ENCODE data around the gene RPL27A. TPM values are rescaled to one million over a fixed set of nuclear protein-coding genes. Genes with fewer than 3 reads are reported as not detected.
A peak's percentile ranks its signal among the peaks of the same experiment; 100 is the strongest.

Gene RPL27A
- total RNA-seq, 3 donors from 2014 or later, result 907 to 1,119 (median 1,000) TPM

GRCh38 chr11:8698379-8698851 lies 15.8 kb downstream of the RPL27A start:
- TF ChIP-seq POLR2AphosphoS5 (IDR thresholded peaks at IDR 0.05) (no peak), POLR2A (IDR thresholded peaks at IDR 0.05) (no peak)
- TF ChIP-seq, protein P1, sequence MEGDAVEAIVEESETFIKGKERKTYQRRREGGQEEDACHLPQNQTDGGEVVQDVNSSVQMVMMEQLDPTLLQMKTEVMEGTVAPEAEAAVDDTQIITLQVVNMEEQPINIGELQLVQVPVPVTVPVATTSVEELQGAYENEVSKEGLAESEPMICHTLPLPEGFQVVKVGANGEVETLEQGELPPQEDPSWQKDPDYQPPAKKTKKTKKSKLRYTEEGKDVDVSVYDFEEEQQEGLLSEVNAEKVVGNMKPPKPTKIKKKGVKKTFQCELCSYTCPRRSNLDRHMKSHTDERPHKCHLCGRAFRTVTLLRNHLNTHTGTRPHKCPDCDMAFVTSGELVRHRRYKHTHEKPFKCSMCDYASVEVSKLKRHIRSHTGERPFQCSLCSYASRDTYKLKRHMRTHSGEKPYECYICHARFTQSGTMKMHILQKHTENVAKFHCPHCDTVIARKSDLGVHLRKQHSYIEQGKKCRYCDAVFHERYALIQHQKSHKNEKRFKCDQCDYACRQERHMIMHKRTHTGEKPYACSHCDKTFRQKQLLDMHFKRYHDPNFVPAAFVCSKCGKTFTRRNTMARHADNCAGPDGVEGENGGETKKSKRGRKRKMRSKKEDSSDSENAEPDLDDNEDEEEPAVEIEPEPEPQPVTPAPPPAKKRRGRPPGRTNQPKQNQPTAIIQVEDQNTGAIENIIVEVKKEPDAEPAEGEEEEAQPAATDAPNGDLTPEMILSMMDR (IDR thresholded peaks at IDR 0.05), result no peak
- Histone ChIP-seq H3K4me3 (no peak overlapping the region), H3K4me1 (peaks cover 0 to 5% of the 10 kb centered on the region in 2 donors), H3K36me3 (no peaks in the 10 kb centered on the region), H3K27me3 (no peaks in the 10 kb centered on the region), H3K27ac (peak overlapping the region; percentile 94 to 98), H3K9me3 (no peaks in the 10 kb centered on the region)
- no peak for DNase-seq (ENCODE audit: low spot score in 2 of 2)
- intact Hi-C loops (cut with DNase I; ENCODE audit: low total_unique reads), result no loop called here

DNA sequence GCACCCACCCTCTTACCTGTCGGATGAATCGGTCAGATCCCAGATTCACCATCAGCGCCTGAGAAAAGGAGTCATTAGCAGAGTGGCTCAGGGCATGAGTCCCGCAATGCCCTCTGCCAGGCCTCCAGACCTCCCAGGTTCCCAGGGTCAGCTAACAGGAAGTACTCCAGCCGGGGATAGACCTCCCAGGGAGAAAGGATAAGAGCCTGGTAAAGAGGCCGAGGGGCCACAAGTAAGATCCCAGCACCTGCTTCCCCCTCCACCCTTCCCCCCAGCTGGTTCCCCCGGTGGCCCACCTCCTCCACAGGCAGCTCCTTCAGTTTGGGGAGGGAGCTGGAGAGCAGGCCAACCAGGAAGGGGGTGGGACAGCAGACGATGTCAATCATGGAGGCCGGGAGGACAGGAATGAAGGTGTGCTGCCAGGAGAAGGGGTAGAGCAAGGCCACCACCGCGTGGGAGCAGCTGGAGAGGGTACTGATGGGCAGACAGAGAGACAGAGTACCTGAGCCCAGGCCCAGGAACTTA lies 16.4 kb downstream of the RPL27A start:
- Histone ChIP-seq H3K36me3 (no peaks in the 10 kb centered on the region), H3K27me3 (no peaks in the 10 kb centered on the region), H3K4me3 (no peak overlapping the region), H3K4me1 (peaks cover 0 to 5% of the 10 kb centered on the region in 2 donors), H3K27ac (peak overlapping the region; percentile 94 to 98), H3K9me3 (no peaks in the 10 kb centered on the region)
- intact Hi-C loops (cut with DNase I; ENCODE audit: low total_unique reads), result no loop called here
- DNase-seq (ENCODE audit: low spot score in 2 of 2), result peak in 1 of 2 donors; percentile 59
- TF ChIP-seq, protein P1 (IDR thresholded peaks at IDR 0.05), result no peak
- TF ChIP-seq POLR2A (IDR thresholded peaks at IDR 0.05) (no peak), POLR2AphosphoS5 (IDR thresholded peaks at IDR 0.05) (no peak)

DNA sequence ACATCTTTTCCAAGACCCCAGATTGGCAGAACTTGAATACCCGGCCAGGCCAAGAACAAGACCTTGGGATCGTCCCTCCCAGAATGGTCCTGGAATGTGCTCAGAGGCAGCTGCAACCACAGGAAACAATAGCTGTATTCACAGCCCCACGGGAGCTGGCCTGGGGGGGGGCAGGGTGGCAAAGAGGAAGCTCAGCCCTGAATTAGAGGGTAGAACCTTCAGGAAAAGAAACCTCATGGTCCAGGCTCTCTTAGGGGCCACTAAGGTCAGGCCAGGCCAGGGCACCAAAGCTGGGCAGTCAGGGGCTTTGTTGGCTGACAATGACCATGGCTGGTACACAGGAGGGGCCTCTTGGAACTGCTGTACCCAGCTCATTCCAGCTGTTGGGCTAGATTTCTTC lies 17.3 kb downstream of the RPL27A start:
- peak overlapping the region; percentile 94 to 98 for H3K27ac ChIP-seq
- H3K36me3 ChIP-seq, result no peaks in the 10 kb centered on the region
- peak in 1 of 2 donors; percentile 84 for DNase-seq (ENCODE audit: low spot score in 2 of 2)
- no peaks in the 10 kb centered on the region for H3K27me3 ChIP-seq
- peak in 1 of 3 donors; percentile 4 for TF ChIP-seq POLR2AphosphoS5 (IDR thresholded peaks at IDR 0.05)
- TF ChIP-seq, protein P1 (IDR thresholded peaks at IDR 0.05), result no peak
- peaks cover 0 to 5% of the 10 kb centered on the region in 2 donors for H3K4me1 ChIP-seq
- H3K4me3 ChIP-seq, result peak overlapping the region in 1 of 3 donors; percentile 17
- H3K9me3 ChIP-seq, result no peaks in the 10 kb centered on the region
- intact Hi-C loops (cut with DNase I; ENCODE audit: low total_unique reads), result loop anchor here (5.0 kb wide), 1 partner anchor 158 kb away; no protein-coding TSS in a partner anchor

- TF ChIP-seq, protein P1 (IDR thresholded peaks at IDR 0.05), result no peak
- TF ChIP-seq POLR2A (IDR thresholded peaks at IDR 0.05) (no peak), POLR2AphosphoS5 (IDR thresholded peaks at IDR 0.05) (no peak)
- no peaks in the 10 kb centered on the region for H3K27me3 ChIP-seq
- no peaks in the 10 kb centered on the region for H3K9me3 ChIP-seq
- peaks cover 2 to 5% of the 10 kb centered on the region in 2 donors for H3K4me1 ChIP-seq
- intact Hi-C loops (cut with DNase I; ENCODE audit: low total_unique reads), result loop anchor here (5.0 kb wide), 1 partner anchor 160 kb away; no protein-coding TSS in a partner anchor
- H3K4me3 ChIP-seq, result no peak overlapping the region
- peak overlapping the region; percentile 73 to 98 for H3K27ac ChIP-seq
- no peak for DNase-seq (ENCODE audit: low spot score in 2 of 2)
- H3K36me3 ChIP-seq, result no peaks in the 10 kb centered on the region
Measured at GRCh38 chr11:8701891-8702597, 19.5 kb downstream of the RPL27A start.

DNA sequence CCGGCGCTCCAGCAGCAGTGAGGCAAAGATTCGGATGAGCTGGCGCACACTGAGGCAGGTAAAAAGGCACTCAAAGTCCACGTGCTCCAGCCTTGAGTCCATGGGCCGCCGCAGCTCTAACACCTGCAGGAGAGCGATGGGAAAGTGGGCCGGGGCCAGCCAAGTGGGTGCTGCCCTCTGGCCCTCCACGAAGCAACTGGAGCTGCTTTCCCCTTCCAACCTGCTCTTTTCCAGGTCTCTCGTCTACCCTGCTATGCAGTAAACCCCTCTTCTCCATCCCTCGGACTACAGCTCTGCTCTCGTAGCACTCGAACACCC lies 20.0 kb downstream of the RPL27A start:
- no peak overlapping the region for H3K4me3 ChIP-seq
- H3K27ac ChIP-seq, result peak overlapping the region; percentile 19 to 98
- intact Hi-C loops (cut with DNase I; ENCODE audit: low total_unique reads), result loop anchor here (5.0 kb wide), 1 partner anchor 160 kb away; no protein-coding TSS in a partner anchor
- DNase-seq (ENCODE audit: low spot score in 2 of 2), result no peak
- H3K36me3 ChIP-seq, result no peaks in the 10 kb centered on the region
- H3K4me1 ChIP-seq, result peaks cover 5 to 7% of the 10 kb centered on the region in 2 donors
- no peaks in the 10 kb centered on the region for H3K9me3 ChIP-seq
- no peaks in the 10 kb centered on the region for H3K27me3 ChIP-seq
- TF ChIP-seq POLR2A (IDR thresholded peaks at IDR 0.05) (no peak), POLR2AphosphoS5 (IDR thresholded peaks at IDR 0.05) (no peak)
- TF ChIP-seq, protein P1 (IDR thresholded peaks at IDR 0.05), result no peak
